GM18498 (cell line): ENCODE results near the gene TGFBRAP1.
A peak's percentile ranks its signal among the peaks of the same experiment; 100 is the strongest.

Source experiments
- ATAC-seq: cut with Tn5 transposase; IDR thresholded peaks from one replicate; pipeline ENCODE4 v1.9.1; 2021; ENCODE audit warnings: mild to moderate bottlenecking, moderate library complexity; ENCODE audit not compliant: unreplicated experiment

Gene TGFBRAP1

GRCh38 chr2:105329561-105330495, at the start of gene TGFBRAP1:
Gene TGFBRAP1 (minus strand): TSS chr2:105329735. CDS start chr2:105308301, 21,434 bp downstream.
- ATAC-seq, result peak; percentile 82

- no peak for ATAC-seq
Measured at GRCh38 chr2:105378921-105379383, 49.4 kb upstream of the TGFBRAP1 start.

GRCh38 chr2:105378276-105378840, 48.8 kb upstream of the TGFBRAP1 start:
- no peak for ATAC-seq

GRCh38 chr2:105377871-105378270, 48.3 kb upstream of the TGFBRAP1 start:
- no peak for ATAC-seq

- no peak for ATAC-seq
Measured at GRCh38 chr2:105376789-105377240, 47.3 kb upstream of the TGFBRAP1 start.

- ATAC-seq, result no peak
Measured at GRCh38 chr2:105376010-105376409, 46.5 kb upstream of the TGFBRAP1 start.

- ATAC-seq, result no peak
Measured at GRCh38 chr2:105375001-105375561, 45.5 kb upstream of the TGFBRAP1 start.

- ATAC-seq, result peak; percentile 93
Measured at GRCh38 chr2:105373895-105374401, 44.4 kb upstream of the TGFBRAP1 start.

- peak; percentile 21 for ATAC-seq
Measured at GRCh38 chr2:105373344-105373781, 43.8 kb upstream of the TGFBRAP1 start.

- ATAC-seq, result no peak
Measured at GRCh38 chr2:105371810-105372209, 42.3 kb upstream of the TGFBRAP1 start.

- no peak for ATAC-seq
Measured at GRCh38 chr2:105371156-105371555, 41.6 kb upstream of the TGFBRAP1 start.

GRCh38 chr2:105369777-105370690, 40.5 kb upstream of the TGFBRAP1 start:
- peak; percentile 83 for ATAC-seq

GRCh38 chr2:105368759-105369408, 39.3 kb upstream of the TGFBRAP1 start:
- no peak for ATAC-seq

GRCh38 chr2:105365206-105365605, 35.7 kb upstream of the TGFBRAP1 start:
- ATAC-seq, result no peak

- no peak for ATAC-seq
Measured at GRCh38 chr2:105364436-105365139, 35.1 kb upstream of the TGFBRAP1 start.

- no peak for ATAC-seq
Measured at GRCh38 chr2:105362862-105363591, 33.5 kb upstream of the TGFBRAP1 start.

- no peak for ATAC-seq
Measured at GRCh38 chr2:105361102-105361889, 31.8 kb upstream of the TGFBRAP1 start.

- no peak for ATAC-seq
Measured at GRCh38 chr2:105358593-105358992, 29.1 kb upstream of the TGFBRAP1 start.
